Retina (tissue), 1 donor: Measurements from ENCODE around the gene IRS2.
A peak's percentile ranks its signal among the peaks of the same experiment; 100 is the strongest.
"Not testable (repeated sequence)": the region's sequence is repeated elsewhere in the genome, so short reads cannot be mapped to it uniquely, and the experiment has no call there.

Experiments
- DNase-seq: peaks from one replicate; pipeline ENCODE4 v3.0.0-alpha.2; 2016

Gene IRS2

DNA sequence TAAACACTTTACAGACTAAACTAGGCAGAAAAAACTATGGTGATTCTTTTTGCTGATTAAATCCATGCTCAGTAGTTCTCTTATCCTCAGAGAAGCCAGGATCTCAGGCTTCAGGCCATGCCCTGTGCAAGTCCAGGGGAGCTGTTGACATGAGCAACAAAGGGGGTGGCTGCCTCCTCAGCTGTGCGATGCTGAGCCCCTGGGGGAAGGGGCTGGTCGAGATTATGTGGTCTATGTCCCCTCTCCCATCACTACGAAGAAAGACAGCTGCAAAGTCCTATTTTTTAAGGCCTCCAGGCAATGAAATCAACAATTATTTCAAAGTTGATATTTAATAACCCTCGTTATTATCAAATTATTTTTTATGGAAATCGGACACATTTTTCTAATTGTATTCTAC lies 37.0 kb downstream of the IRS2 start:
- DNase-seq: no peak

DNA sequence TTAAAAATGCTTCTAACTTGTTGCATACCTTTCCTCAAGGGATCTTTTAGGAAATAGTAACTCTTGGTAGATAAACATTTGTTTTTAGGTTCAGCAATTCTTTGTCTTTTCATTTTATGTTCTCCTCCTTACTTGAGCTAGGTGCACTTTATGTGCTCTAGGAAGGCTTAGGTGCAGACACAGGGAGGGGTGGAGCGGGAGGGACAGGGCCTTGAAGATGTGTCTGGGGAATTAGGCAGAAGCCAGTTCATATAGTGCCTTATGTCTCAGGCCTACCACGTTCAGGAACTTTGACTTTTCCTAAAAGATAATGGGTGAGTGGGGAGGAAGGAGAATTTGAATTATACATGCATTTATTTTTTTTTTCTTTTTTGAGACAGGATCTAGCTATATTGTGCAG lies 37.7 kb downstream of the IRS2 start:
- no peak for DNase-seq

DNA sequence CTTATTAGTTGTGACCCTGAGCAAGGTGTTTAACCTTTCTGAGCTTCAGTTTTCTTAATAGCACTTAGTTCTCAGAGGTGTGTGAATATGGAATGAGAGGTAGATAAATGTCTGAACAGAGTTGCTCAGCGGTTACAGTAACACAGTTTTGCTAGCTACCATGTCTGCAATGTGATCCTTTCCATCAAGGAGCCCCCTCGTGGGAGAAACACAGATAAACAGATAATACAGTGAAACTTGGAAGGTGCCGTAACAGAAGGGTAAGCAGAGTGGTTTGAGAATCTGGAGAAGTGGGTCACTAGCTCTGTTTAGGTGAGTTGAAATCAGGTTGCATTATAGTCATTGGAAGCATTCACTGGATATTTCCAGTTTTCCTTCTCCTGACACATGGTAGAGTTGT lies 38.9 kb downstream of the IRS2 start:
- DNase-seq: no peak

DNA sequence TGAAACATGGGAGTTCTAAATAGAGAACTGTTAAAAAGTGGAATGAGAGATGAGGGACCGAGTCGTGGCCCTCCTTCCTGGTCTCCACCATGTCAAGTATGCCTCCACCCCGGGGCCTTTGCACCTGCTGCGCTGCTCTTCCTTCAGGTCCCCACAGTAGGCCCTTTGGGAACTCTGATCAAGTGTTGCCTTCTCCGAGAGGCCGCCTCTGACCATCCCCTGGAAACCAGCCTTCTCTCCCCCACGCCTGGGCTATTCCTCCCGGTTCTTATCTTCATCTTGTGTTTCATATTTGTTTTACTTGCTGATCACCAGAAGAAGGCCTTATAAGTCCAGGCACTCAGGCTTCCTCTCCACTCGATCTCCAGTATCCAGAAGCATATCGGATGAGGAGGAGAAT lies 40.0 kb downstream of the IRS2 start:
- DNase-seq: no peak

DNA sequence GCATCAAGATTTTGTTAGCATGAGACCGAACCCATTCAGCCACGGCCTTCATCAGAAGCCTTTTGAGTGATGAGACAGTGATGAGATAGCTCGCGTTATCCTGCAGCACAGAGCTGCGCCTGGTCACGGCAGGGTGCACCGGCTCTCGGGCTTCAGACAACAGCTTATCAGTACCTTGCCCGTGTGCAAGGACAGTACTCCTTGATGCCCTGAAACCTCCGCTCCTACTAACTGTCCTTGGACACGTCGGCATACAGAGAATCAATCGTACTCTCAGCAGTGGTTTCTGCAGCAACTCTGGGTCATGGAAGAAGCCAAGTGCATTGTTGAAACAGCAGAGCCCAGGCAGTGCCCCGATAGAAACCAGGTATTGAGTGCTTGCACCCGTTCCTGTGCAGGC lies 40.7 kb downstream of the IRS2 start:
- DNase-seq: no peak

DNA sequence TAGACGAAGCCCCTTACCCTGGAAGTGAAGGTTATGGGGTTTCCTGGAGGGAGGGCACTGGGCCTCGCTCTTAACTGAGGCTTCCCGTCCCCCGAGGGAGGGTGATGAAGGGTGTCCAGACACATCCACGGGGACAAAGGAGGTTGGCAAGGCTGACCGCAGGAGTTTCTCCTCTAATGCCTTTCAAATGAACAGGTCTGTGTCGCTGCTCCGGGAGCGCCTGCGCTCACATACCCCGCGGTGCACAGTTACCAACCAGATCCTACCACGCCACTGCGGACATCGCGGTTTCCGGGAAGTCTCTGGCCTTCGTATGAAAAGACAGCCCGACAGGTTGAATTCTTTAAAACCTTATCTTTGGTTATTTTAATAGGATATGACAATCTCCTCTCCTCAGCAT lies 41.3 kb downstream of the IRS2 start:
- no peak for DNase-seq

DNA sequence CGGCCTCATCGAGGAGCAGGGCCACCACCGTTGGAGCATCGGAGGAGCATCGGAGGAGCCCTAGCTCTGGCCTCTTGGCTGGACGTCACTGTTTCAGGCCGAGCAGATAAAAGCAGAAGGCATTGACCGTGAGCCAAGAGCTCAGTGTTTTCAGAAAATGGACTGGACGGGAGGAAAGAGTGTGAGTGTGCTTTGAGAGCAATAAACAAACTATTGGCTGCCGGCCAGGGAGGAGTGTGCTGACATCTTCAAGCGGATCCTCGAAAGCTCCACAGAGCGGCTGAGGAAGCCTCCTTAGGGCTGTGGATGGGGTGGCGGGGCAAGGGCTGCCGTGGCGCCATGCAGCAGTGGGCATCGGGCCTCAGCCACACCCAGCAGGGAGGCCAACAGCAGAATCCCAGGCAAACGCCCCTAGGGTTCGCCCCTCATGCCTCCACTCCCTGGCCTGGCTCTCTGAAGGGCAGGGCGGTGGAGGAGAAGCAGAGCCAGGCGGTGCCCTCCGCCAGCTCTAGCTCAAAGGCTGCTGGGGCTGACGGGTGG lies 41.8 kb downstream of the IRS2 start:
- DNase-seq: no peak

DNA sequence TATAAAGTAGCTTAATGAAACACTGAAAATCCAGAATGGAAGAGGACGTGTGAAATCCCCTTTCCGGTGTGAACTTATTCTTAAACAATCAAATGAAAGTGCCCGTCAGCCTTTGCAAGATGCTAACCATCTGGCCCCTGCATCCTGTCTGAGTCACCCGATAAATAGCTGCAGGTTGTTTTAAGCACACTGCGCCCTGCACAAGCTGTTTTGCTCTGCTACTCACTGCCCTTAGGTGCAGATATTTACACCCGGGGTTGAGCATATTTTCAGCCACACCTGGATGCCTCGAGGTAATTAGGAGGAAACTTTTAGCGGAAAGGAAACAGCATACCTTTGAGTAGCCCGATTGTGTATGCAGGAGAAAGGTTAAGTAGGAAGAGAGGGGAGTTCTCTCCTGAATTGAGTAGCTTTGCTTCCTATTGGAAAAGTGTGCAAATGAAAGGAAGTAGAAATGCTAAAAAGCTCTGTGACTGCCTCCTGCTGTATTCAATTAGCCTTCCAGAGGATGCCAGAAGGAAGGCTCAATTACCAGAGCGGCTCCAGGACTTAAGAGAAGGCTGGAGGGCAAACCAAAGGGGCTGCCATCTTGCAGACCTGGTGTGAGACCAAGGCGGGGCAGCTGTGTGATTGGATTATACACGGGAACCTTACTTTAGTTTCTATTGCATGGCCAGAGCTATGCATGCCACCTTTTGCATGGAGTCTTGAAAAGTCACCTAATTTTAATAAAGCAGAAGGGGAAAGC lies 42.5 kb downstream of the IRS2 start:
- DNase-seq: no peak

DNA sequence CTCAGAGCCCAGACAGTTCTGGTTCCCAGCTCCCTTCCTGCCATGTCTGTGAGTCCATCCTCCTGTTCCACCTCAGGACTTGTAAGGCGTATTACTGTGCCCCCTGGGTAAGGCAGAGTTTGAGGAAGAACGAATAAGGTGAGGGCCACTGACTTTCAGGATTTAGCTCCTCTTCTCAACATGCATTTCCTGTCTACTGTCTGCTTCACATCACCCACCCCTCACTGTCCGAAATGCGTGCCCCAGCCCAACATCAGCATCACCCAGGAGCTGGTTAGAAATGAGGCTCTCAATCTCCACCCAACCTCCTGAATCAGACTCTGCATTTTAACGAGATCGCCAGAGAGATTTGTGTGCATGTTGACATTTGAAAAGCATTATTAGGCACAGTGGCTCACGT lies 44.4 kb downstream of the IRS2 start:
- no peak for DNase-seq

DNA sequence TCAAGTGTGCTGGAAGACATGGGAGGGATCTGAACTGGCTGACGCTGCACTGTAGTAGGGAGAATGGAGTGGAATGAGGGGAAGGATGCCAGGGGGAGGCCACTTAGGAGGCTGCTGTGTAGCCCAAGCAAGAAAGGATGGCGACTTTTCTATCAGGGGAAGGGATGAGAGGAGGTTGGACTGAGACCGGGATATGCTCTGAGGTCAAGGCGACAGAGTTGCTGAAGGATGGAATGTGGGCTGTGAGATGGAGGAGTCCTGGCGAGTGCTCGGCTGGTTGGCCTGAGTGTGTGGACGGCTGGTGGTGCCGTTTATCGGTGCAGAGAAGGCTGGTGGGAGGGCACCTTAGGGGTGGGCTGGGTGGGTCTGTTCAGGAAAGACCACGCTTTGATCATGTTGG lies 45.7 kb downstream of the IRS2 start:
- no peak for DNase-seq

DNA sequence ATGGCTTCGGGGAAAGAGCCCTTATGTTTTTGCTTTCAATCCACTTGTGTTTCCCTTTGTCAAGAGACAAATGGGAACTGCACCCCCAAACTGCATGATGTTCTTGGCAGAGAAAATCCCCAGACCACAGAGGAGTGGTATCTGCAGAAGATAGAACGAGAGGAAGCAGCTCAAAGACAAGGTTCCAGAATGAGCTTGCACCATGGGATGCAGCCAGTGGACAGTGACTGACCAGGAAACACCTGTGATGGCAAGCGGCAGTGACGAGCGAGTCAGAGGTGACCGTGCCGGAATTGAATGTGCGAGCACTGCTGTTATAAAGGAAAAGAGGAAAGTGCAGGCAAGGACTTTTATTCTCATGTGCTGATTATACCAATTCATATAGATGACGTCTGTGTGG lies 46.3 kb downstream of the IRS2 start:
- DNase-seq: no peak

DNA sequence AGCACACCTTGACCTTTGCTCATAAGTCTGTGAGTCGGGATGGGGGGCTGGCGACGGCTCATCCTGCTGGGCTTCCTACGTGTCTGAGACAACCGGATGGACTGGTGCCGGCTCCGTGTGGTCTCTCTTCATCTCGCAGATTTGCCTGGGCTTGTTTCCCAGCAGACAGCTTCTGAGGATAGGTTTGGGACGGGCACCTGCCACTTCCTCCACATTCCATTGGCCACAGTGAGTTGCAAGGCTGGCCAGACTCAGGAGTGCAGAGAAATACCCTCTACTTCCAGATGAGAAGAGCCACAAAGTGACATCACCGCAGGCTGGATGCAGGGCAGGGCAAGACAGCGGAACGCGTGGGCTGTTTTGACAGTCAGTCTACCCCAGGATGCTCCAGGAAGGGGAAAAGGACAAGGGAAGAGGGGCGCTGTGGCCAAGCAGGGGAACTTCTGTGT lies 48.1 kb downstream of the IRS2 start:
- no peak for DNase-seq

DNA sequence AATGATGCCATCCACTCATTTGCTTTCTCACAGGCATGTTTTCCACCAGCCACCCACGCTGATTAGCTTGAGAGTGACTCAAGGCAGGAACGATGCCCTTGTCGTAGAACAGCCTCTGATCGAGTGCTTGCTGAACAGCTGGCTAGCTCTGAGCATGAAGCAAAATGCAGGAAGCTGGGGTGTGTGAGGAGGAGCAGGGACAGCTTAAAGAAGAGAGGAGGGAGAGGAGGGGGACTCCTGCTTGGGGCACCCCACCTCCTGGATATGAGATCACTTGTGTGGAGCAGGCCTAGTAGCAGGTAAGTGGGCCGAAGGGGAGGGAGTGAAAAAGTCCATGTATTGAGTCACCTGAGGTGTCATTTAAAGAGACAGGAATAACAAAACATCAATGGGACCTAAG lies 48.8 kb downstream of the IRS2 start:
- no peak for DNase-seq

DNA sequence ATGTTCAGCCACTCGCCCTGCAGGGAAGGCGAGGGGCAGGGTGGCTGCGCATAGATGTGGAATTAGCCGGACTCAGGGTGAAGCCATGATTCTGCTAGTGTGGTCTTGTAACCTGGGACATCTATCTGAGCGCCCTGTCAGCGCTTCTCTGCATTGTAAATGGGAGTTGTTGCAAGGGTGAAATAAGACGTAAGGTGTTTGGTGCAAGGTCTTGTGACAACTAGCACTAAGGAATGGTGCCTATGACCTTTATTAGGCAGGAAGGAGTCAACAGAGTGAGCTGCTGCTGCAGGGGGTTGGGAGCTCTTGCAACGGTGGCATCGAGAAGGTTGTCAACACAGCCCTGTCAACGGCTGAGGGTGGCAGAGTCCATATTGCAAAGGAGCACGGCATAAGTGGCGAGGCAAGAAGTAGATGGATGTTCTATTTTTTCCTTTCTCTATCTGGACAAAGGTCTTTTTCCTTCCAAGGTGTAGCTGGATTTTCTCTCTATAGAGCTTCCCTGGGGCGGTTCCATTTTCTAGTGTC lies 49.3 kb downstream of the IRS2 start:
- DNase-seq: no peak

DNA sequence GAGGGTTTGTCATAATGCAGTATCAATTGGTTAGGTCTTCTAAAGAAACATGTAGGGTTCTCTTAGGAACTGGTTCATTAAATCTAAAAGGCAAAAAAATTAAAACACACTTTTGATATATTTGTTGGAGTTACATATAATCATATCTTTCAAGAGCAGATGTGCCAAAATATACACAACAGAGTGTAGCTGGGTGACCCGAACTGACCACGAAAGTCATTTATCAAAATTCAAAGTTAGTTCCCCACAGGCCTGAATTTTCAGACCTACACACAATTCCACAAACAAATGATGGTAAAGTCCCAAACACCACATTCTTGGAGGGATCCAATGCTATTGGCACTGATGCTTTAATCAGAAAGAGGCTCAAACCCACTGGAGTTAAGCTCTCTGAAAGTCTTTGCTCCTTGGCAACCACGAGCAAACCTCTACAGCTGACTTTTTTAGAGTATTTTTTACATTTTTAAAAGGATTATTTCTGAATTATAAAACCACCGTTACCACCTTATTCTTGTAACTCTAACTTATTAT lies 50.9 kb downstream of the IRS2 start:
- no peak for DNase-seq

DNA sequence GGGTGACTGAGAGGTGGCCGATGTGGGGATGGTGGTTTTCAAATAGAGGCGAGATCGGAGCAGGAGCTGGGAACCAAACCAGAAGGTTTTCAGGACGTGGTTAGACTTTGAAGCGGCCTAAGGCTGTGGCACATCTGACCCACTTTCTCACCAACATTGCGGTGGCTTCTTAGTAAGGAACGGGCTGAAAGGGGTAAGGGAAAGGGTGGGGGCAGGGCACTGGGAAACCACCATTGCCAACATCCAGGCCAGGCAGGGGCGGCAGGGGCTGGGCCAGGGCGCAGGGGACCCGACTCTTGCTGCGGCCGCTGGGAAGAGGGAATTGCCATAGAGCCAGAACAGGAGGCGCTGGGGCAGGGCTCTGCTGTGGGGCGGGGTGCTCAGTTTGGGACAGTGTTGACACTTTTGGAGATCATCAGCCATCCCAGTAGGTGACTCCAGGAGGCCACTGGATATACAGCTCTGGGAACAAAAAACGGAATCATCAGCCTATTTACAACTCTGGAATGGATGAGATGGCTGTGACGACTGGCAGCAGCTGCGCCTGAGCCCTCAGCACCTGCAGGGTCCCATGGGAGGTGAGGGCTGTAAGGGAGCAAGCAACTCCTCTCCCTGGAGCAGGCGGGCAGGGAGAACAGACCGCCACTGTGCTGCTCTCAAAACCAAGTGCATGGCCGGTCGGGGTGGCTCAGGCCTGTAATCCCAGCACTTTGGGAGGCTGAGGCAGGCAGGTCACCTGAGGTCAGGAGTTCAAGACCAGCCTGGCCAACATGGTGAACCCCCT lies 52.2 kb downstream of the IRS2 start:
- DNase-seq: no peak

DNA sequence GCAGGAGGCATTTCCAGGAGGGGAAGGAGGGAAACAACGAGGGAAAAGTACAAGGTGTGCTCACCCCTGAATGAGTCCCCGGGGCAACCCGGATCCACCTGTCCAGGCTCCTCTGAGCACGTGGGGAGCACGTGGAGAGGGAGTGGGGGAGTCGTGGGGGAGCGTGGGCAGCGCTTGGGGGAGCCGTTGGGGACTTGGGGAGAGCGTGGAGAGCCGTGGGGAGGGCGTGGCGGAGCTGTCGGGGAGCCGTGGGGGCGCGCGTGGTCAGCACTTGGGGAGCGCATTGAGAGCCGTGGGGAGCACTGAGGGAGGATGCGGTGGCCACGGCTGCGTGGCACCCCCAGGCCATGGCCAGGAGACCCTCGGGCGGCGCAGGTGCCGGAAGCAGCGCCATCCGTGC lies 52.8 kb downstream of the IRS2 start:
- DNase-seq: no peak

DNA sequence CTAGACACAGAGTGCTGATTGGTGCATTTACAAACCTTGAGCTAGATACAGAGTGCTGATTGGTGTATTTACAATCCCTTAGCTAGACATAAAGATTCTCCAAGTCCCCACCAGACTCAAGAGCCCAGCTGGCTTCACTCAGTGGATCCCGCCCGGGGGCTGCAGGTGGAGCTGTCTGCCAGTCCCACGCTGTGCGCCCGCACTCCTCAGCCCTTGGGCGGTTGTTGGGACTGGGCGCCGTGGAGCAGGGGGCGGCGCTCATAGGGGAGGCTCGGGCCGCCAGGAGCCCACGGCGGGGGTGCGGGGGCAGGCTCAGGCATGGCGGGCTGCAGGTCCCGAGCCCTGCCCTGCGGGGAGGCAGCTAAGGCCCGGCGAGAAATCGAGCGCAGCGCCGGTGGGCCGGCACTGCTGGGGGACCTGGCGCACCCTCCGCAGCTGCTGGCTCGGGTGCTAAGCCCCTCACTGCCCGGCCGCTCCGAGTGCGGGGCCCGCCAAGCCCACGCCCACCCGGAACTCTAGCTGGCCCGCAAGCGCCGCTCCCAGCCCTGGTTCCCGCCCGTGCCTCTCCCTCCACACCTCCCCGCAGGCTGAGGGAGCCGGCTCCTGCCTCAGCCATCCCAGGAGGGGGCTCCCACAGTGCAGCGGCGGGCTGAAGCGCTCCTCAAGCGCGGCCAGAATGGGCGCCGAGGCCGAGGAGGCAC lies 53.8 kb downstream of the IRS2 start:
- DNase-seq: not testable (repeated sequence)

DNA sequence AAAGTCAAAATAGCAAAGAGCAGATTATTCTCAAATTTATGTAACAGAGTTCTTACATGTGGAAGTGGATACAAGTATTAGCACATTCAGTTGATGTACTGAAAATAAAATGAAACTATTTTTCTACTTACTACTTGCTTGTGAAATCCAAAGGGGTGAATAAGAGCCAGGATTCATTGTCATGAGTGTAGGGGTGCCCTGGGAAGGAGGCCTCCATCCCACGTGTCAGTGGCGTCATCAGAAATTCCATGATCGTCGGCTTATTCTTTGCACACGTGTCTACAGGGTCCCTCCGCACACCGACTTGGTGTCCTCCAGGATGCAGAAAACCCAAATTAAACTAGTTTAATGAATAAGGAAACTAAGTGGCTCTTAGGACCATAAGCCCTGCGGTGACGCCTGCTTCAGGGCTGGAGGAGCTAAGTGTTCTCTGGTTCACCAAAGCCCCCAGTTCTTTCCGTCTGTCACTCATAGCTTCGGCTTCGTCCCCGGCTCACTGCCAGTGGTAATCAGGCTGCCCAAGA lies 55.5 kb downstream of the IRS2 start:
- DNase-seq: no peak

DNA sequence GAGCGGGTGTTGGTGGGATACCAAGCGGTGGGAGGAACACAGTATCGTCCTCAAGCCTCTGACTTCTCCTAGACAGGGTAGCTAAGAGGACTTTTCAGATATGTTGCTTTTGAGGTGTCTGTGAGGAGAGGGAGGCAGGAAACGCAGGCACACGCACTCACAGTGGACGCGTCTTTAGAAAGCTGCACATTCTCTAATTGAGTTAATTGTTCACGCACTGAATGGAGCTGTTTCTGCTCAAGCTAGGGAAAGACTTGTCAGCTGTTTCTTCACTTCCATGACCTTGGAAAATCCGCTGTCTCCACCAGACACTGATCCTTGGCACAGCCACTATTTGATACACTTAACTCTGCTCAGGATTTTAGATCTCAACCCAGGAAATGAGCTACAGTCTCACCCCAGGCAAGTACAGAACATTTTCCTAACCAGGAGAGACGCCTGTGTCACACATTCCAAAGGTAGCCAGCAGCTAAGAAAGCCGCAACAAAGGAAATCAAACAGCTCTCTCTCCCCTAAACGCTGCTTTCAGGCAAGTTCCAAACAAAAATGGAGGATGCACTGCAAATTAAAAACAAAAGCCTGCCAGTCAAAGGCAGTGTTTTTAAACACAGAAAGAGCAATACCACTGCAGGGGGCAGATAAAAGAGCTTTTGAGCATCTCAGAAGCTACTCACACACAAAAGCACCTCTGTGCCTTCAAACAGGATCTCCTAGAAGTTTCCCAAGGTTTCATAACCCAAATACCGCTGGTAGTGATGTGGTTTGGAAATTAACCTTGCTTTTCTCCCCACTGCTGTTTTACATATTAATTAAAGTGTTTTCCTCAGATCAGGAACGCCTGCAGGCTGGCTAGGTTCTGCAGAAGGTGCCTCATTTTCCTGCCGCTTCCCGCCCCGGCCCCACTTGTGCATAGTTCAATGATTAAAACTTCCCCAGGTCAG lies 57.3 kb downstream of the IRS2 start:
- peak; percentile 53 for DNase-seq

DNA sequence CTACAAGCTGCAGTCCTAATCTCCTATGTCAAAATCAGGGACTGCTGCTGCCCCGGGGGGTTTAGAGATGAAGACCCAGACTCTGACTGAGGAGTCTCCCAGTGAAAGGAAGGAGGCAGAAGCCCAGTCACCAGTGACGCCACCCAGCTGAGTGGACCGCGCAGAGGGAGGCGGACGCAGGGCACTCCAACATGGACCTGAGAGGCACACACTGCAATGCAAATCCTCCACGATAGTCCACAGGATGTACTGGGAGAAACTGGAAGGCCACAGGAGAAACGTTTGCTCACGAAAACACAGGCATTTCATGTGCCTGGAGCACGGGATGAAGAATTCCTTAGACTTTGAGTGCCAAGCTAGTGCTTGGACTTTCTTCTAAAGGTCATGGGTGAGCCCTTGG lies 58.3 kb downstream of the IRS2 start:
- no peak for DNase-seq

DNA sequence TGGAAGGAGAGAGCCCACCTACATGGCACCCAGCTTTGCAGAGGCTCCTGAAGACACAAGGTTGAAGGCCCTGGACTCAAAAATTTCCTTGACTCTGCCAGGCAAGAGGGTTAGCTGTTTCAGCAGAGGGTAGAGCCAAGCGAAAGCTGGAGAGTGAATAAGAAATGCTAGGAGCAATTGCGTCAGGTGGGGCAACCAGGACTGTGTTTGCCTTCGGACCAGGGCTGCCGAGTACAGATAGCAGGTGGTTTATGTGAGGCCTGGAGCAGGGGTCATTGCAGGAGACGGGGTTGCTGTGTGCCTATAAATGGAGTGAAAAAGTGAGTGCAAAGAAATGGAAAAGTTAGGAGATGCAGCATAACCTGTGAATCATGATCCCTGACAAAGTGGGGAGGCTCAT lies 59.1 kb downstream of the IRS2 start:
- no peak for DNase-seq
